T-helper 2 cell treated with Interferon-gamma antibody and Interleukin-4, amounts not matched to agents 5 μg/mL and 100 μg/mL, for 36 hours (primary cell): ENCODE data around the gene CACNA1B.

Experiments used
- DNase-seq: peaks from one replicate; pipeline ENCODE4 v3.0.0; 2021; ENCODE audit warnings: low spot score
- H3K27ac Mint-ChIP-seq: one replicate; pipeline ENCODE4 v1.8.0; 2021; ENCODE audit warnings: mild to moderate bottlenecking, mixed read lengths
- H3K27me3 Mint-ChIP-seq: one replicate; pipeline ENCODE4 v1.8.0; 2021; ENCODE audit warnings: low read depth, mixed read lengths
- H3K36me3 Mint-ChIP-seq: one replicate; pipeline ENCODE4 v1.8.0; 2021; ENCODE audit warnings: low read depth, mixed read lengths
- H3K4me1 Mint-ChIP-seq: one replicate; pipeline ENCODE4 v1.8.0; 2021; ENCODE audit warnings: low read depth, mixed read lengths
- H3K4me3 Mint-ChIP-seq: one replicate; pipeline ENCODE4 v1.8.0; 2022; ENCODE audit warnings: mild to moderate bottlenecking, moderate library complexity, mixed read lengths
- H3K9me3 Mint-ChIP-seq: one replicate; pipeline ENCODE4 v1.8.0; 2021; ENCODE audit warnings: mixed read lengths

The CACNA1B gene

GRCh38 chr9:137968235-137968634 is 90.7 kb downstream of the CACNA1B start:
- no peaks in the 10 kb centered on the region for H3K4me1 Mint-ChIP-seq
- no peak overlapping the region for H3K27ac Mint-ChIP-seq
- H3K27me3 Mint-ChIP-seq = no peaks in the 10 kb centered on the region
- H3K9me3 Mint-ChIP-seq = no peaks in the 10 kb centered on the region
- DNase-seq = no peak
- no peak overlapping the region for H3K4me3 Mint-ChIP-seq
- no peaks in the 10 kb centered on the region for H3K36me3 Mint-ChIP-seq

DNA sequence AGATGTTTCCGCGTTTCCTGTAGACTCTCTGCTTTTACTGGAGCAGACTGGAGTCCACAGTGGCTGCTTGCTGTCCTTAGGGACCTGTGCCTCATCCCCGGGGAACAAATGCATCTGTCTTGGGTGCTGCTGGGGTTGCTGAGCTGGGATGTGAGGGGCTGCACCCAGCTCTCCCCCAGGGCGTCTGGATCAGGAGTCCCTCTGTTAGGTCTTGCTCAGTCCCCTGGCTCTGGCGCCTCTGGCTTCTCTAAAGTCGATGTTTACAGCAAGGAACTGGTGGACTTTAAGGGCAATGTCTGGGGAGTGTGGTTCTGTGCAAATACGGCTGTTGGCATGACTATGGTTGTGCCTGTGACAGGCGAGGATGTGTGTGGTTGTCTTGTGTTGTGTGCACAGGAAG is 91.4 kb downstream of the CACNA1B start:
- no peak overlapping the region for H3K4me3 Mint-ChIP-seq
- H3K27ac Mint-ChIP-seq = no peak overlapping the region
- H3K4me1 Mint-ChIP-seq = no peaks in the 10 kb centered on the region
- H3K36me3 Mint-ChIP-seq = no peaks in the 10 kb centered on the region
- no peaks in the 10 kb centered on the region for H3K9me3 Mint-ChIP-seq
- no peak for DNase-seq
- H3K27me3 Mint-ChIP-seq = no peaks in the 10 kb centered on the region

DNA sequence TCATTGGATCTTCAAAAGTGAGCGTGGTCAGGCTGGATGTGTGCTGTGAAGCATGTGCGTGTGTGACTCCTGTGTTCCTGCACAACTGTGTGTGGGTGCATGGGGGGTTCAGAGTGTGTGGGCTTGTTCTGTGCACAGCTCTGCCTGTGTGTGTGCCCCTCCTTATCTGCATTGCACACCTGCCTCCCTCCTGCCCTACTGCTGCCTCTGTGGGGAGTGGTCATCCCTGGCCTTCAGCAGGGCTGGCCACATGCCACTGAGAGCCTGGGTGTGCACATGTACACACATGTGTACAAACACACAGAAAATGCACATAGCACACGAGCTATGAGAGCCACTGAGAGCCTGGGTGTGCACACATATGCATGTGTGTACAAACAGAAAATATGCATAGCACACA is 92.1 kb downstream of the CACNA1B start:
- Mint-ChIP-seq H3K4me1 (no peaks in the 10 kb centered on the region), H3K27ac (no peak overlapping the region), H3K36me3 (no peaks in the 10 kb centered on the region), H3K4me3 (no peak overlapping the region), H3K27me3 (no peaks in the 10 kb centered on the region), H3K9me3 (no peaks in the 10 kb centered on the region)
- DNase-seq = no peak

GRCh38 chr9:137970098-137970497 is 92.5 kb downstream of the CACNA1B start:
- no peaks in the 10 kb centered on the region for H3K9me3 Mint-ChIP-seq
- no peak for DNase-seq
- no peak overlapping the region for H3K27ac Mint-ChIP-seq
- H3K36me3 Mint-ChIP-seq = no peaks in the 10 kb centered on the region
- no peaks in the 10 kb centered on the region for H3K4me1 Mint-ChIP-seq
- H3K27me3 Mint-ChIP-seq = no peaks in the 10 kb centered on the region
- H3K4me3 Mint-ChIP-seq = no peak overlapping the region

DNA sequence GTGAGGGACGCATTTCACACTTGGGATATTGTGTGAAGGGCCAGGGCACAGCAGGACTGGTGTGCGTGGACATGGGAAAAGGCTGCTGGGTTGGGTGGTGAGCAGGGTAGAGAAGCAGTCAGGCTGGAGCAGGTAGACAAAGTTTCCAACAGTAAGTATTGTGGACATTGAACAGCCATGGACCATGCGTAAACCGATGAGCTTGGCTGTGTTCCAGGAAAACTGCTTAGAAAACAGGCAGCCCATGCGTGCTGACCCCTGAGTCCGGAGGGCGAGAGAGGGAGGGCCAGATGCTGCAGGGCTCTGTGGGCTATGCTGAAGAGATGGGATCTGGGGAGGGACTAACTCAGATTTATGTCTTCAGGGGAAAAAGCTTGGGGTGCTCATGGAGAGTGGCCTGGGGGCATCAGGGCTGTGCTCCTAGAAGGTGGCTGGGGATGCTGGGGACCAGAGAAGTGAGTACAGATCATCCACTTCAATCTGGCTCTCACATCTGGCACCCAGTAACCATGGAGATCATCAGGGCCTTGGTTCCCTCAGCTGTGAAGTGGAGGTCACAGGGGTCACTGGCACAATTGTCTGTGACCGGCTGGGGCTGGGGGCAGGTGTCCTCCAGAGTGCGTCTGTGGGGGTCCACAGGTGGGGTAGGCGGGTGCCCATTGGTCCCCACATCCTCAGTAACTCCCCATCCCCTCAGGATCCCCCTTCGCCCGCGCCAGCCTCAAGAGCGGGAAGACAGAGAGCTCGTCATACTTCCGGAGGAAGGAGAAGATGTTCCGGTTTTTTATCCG is 93.3 kb downstream of the CACNA1B start:
- no peak for DNase-seq
- Mint-ChIP-seq H3K36me3 (no peaks in the 10 kb centered on the region), H3K9me3 (no peaks in the 10 kb centered on the region), H3K4me3 (no peak overlapping the region), H3K27ac (no peak overlapping the region), H3K4me1 (no peaks in the 10 kb centered on the region), H3K27me3 (no peaks in the 10 kb centered on the region)

DNA sequence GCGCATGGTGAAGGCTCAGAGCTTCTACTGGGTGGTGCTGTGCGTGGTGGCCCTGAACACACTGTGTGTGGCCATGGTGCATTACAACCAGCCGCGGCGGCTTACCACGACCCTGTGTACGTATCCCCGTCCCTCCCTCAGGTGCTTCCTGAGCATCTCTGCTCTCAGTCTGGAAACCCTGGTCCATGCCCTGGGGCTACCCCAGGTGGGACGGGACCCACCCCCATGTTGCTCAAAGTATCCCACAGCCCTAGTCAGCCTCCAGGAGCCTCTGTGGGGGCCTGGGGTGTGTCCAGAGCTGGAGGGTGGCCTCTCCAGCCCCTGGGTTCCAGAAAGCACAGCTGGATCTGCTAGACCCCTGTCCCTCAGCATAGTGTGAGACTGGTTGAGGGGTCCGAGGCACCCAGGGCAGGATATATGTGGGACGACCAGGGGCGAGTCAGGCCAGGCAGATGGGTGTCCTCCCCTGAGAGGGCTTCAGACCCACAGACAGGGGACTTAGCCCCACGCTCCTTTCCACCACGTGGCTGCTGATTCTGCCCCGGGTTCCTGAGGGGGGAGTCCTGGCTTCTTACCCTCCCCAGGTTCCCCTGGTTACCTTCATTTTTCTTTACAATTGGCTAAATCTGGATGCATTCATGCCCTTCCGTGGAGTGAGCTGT is 94.0 kb downstream of the CACNA1B start:
- no peaks in the 10 kb centered on the region for H3K27me3 Mint-ChIP-seq
- no peak for DNase-seq
- no peaks in the 10 kb centered on the region for H3K4me1 Mint-ChIP-seq
- no peak overlapping the region for H3K27ac Mint-ChIP-seq
- H3K9me3 Mint-ChIP-seq = no peaks in the 10 kb centered on the region
- H3K4me3 Mint-ChIP-seq = no peak overlapping the region
- no peaks in the 10 kb centered on the region for H3K36me3 Mint-ChIP-seq

DNA sequence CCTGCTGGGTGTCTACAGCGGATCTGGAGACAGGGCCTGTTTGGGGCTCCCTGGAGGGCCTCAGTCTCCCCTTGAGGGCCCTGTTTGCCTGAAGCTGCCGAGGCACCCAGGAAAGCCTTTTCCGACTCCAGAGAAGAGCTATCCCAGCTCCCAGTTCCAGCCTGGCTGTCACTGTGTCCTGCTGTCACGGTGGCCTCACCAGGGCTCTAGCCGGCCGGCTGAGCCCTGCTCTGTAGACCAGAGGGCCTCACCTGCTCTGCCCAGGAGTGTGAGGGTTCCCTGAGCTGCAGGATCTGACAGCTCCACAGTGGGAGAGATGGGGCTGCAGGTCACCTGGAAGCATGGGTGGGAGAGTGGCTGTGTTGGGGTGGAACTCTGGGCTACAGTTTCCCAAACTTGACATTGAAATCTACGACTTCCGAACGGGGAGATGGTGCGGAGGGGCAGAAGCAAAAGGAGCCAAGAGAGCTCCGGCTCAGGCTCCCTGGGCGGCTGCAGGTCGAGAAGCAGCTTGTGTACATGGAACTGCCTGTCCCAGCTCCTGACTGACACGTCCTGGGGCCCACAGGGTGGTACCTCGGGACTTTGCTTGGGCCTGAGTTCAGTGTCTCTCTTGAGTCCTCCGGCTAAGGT is 94.9 kb downstream of the CACNA1B start:
- no peaks in the 10 kb centered on the region for H3K9me3 Mint-ChIP-seq
- no peaks in the 10 kb centered on the region for H3K36me3 Mint-ChIP-seq
- no peak for DNase-seq
- no peak overlapping the region for H3K27ac Mint-ChIP-seq
- H3K4me1 Mint-ChIP-seq = no peaks in the 10 kb centered on the region
- no peak overlapping the region for H3K4me3 Mint-ChIP-seq
- H3K27me3 Mint-ChIP-seq = no peaks in the 10 kb centered on the region

- no peak for DNase-seq
- no peak overlapping the region for H3K4me3 Mint-ChIP-seq
- no peaks in the 10 kb centered on the region for H3K36me3 Mint-ChIP-seq
- H3K9me3 Mint-ChIP-seq = no peaks in the 10 kb centered on the region
- H3K4me1 Mint-ChIP-seq = no peaks in the 10 kb centered on the region
- no peaks in the 10 kb centered on the region for H3K27me3 Mint-ChIP-seq
- H3K27ac Mint-ChIP-seq = no peak overlapping the region
These were observed 95.4 kb downstream of the CACNA1B start for GRCh38 chr9:137972988-137973470.

DNA sequence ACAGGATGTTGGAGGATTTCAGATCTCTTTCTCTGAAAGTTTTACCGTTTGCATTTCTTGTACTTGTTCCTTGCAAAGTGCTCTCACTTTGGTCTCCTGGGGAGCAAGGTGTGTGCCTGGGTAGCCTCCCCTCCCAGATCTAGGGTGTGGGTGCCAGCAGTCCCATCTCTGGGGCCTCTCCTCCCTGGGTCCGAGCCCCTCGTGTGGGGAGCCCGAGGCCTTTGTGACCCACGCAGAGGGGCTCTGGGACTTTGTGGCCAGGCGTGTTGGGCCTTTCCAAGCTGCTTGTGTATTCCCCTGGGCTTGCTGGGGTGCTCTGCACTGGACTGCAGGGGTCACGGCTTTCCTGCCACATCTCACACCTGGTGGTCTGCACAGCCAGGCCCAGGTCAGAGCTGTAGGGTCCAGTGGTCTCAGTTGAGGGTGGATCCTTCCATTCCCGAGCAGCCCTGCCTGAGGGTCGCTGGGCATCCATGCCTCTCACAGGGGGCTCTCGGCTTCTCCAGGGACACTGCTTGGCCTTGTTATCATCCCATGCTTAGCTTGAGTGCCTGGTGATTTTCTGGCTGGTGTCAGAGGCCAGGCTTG is 96.3 kb downstream of the CACNA1B start:
- Mint-ChIP-seq H3K4me3 (no peak overlapping the region), H3K27me3 (no peaks in the 10 kb centered on the region), H3K36me3 (no peaks in the 10 kb centered on the region), H3K27ac (no peak overlapping the region), H3K9me3 (no peaks in the 10 kb centered on the region), H3K4me1 (no peaks in the 10 kb centered on the region)
- no peak for DNase-seq

- no peaks in the 10 kb centered on the region for H3K36me3 Mint-ChIP-seq
- DNase-seq = no peak
- no peak overlapping the region for H3K27ac Mint-ChIP-seq
- no peaks in the 10 kb centered on the region for H3K4me1 Mint-ChIP-seq
- H3K4me3 Mint-ChIP-seq = no peak overlapping the region
- H3K9me3 Mint-ChIP-seq = no peaks in the 10 kb centered on the region
- no peaks in the 10 kb centered on the region for H3K27me3 Mint-ChIP-seq
These were observed 97.4 kb downstream of the CACNA1B start for GRCh38 chr9:137974746-137975526.

DNA sequence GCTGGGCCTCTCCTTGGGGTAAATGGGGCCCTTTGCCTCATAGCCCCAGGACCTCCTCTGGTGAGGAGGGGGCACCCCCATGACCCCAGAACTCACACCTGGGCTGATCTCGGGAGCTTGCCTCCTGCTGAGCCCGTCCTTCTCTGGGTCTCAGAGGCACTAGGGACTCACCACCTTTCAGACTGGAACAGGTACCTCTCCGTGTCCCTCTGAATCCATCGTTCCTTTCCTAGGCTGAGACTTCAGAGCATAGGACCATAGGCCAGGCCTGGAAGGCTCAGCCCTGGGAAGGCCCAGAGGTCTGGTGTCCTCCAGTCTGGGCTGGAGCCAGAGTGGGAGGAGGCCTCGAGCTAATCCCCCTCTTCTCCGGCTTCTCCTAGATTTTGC is 97.9 kb downstream of the CACNA1B start:
- no peak overlapping the region for H3K27ac Mint-ChIP-seq
- H3K4me3 Mint-ChIP-seq = no peak overlapping the region
- no peaks in the 10 kb centered on the region for H3K9me3 Mint-ChIP-seq
- no peaks in the 10 kb centered on the region for H3K36me3 Mint-ChIP-seq
- no peak for DNase-seq
- no peaks in the 10 kb centered on the region for H3K27me3 Mint-ChIP-seq
- no peaks in the 10 kb centered on the region for H3K4me1 Mint-ChIP-seq

GRCh38 chr9:137975936-137976565 is 98.5 kb downstream of the CACNA1B start:
- no peak for DNase-seq
- no peaks in the 10 kb centered on the region for H3K27me3 Mint-ChIP-seq

GRCh38 chr9:137977571-137978261 is 100.1 kb downstream of the CACNA1B start:
- H3K9me3 Mint-ChIP-seq = no peaks in the 10 kb centered on the region
- H3K27me3 Mint-ChIP-seq = no peaks in the 10 kb centered on the region
- H3K27ac Mint-ChIP-seq = no peak overlapping the region
- no peaks in the 10 kb centered on the region for H3K36me3 Mint-ChIP-seq
- no peaks in the 10 kb centered on the region for H3K4me1 Mint-ChIP-seq
- H3K4me3 Mint-ChIP-seq = no peak overlapping the region
- DNase-seq = no peak

More at GRCh38 chr9:137975936-137976565, 98.5 kb downstream of the CACNA1B start:
- Mint-ChIP-seq H3K4me3 (no peak overlapping the region), H3K4me1 (no peaks in the 10 kb centered on the region), H3K27ac (no peak overlapping the region), H3K36me3 (no peaks in the 10 kb centered on the region), H3K9me3 (no peaks in the 10 kb centered on the region)
